Measurements from ENCODE around the gene BCOR. TPM values are rescaled to one million over a fixed set of nuclear protein-coding genes. Genes with fewer than 3 reads are reported as not detected.

BCOR gene
- total RNA-seq, 2 experiments from 2014 or later: 26.1 to 26.3 TPM

GRCh38 chrX:40079572-40079971 lies 18.2 kb downstream of the BCOR start:
- intact Hi-C loops (cut with DNase I, micrococcal nuclease): no loop called here
- ATAC-seq (ENCODE audit: poor library complexity) (no peak), DNase-seq (no peak)
- Mint-ChIP-seq H3K4me1 (ENCODE audit: low read depth) (peaks cover 29% of the 10 kb centered on the region), H3K4me3 (no peak overlapping the region), H3K27ac (no peak overlapping the region), H3K36me3 (ENCODE audit: low read depth) (peaks cover 32% of the 10 kb centered on the region), H3K27me3 (no peaks in the 10 kb centered on the region), H3K9me3 (no peaks in the 10 kb centered on the region)
- Histone ChIP-seq H3K4me3 (ENCODE audit: low read length) (no peak overlapping the region), H3K9me3 (ENCODE audit: control insufficient read depth in 1 of 2, insufficient read depth in 1 of 2, low read length in 2 of 2) (no peaks in the 10 kb centered on the region), H3K27ac (ENCODE audit: low read depth in 1 of 2, low read length in 2 of 2) (no peak overlapping the region), H3K4me1 (ENCODE audit: insufficient read depth, low read length) (peaks cover 43% of the 10 kb centered on the region), H3K27me3 (ENCODE audit: control insufficient read depth in 1 of 2, insufficient read depth in 2 of 2, low read length in 2 of 2) (no peaks in the 10 kb centered on the region), H3K36me3 (ENCODE audit: insufficient read depth, low read length) (peaks cover 17% of the 10 kb centered on the region)
- POLR2A ChIA-PET: no interaction called here
- no peak for TF ChIP-seq CTCF (IDR thresholded peaks at IDR 0.05)
- CTCF ChIA-PET: no interaction called here

DNA sequence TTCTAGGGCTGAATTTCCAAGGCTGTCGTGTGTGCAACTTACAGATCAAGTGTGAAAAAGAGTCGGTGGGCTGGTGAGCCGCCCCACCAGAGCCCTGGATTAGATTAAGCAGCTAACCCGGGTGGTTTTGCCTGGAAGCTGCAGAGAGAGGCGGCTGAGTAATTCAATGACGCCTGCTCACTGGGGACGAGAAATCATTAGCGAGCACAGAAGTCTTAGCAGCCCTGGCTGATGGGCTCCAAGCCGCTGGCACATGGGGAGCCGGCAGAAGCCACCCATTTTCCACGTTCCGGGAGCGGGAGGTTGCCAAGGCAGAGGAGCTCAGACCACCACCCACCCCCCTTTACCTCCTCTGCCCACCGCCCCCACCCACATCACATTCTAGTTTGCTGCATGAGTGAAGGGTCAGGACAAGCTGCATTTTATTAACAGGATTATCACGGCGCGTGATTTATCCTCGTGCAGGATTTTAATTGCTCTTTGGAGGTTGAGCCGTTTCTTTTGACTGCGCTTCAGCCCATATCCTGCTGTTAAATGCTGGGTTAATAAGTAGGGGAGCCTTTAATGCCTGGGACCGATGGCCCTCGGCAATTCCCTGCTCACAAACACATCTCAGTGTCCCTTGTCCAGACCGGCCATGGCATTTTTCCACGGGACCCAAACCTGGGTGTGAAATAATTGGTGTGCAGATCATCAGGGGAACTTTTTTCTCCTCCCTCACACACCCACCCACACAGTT lies 19.1 kb downstream of the BCOR start:
- H3K27me3 Mint-ChIP-seq: no peaks in the 10 kb centered on the region

DNA sequence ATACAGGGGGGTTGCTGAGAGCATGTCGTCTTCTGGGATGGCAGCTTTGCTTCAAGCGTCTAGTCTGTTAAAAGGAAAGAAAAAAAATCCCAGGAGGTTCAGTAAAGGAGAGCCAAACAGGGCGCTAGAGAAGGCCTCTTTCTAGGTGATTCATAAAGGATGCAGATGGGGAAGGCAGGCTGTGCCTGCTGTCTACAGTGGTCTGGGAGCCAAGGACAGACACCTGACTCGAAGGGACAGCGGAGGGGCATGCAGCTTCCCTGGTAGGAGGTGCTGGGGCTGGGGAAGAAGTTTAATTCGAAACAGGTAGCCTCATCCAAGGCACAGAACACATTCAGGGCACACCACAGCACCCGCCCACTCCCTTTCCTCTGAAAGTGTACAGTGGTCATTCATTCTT lies 19.9 kb downstream of the BCOR start:
- H3K4me1 Mint-ChIP-seq (ENCODE audit: low read depth): peaks cover 21% of the 10 kb centered on the region
- intact Hi-C loops (cut with DNase I, micrococcal nuclease): no loop called here
- peaks cover 42% of the 10 kb centered on the region for H3K36me3 Mint-ChIP-seq (ENCODE audit: low read depth)
- no peak overlapping the region for H3K27ac Mint-ChIP-seq
- ChIA-PET CTCF (no interaction called here), POLR2A (interaction anchor here (0.8 kb wide), 1 partner anchor 20 kb away, joined by 4 read pairs; the partner anchor contains the start of gene BCOR)
- H3K4me3 Mint-ChIP-seq: no peak overlapping the region
- no peak for TF ChIP-seq CTCF (IDR thresholded peaks at IDR 0.05)
- Histone ChIP-seq H3K4me3 (ENCODE audit: low read length) (no peak overlapping the region), H3K36me3 (ENCODE audit: insufficient read depth, low read length) (peaks cover 34% of the 10 kb centered on the region), H3K27me3 (ENCODE audit: control insufficient read depth in 1 of 2, insufficient read depth in 2 of 2, low read length in 2 of 2) (no peaks in the 10 kb centered on the region), H3K9me3 (ENCODE audit: control insufficient read depth in 1 of 2, insufficient read depth in 1 of 2, low read length in 2 of 2) (no peaks in the 10 kb centered on the region), H3K27ac (ENCODE audit: low read depth in 1 of 2, low read length in 2 of 2) (no peak overlapping the region), H3K4me1 (ENCODE audit: insufficient read depth, low read length) (peaks cover 30% of the 10 kb centered on the region)
- no peaks in the 10 kb centered on the region for H3K9me3 Mint-ChIP-seq
- DNase-seq (no peak), ATAC-seq (ENCODE audit: poor library complexity) (no peak)
- no peaks in the 10 kb centered on the region for H3K27me3 Mint-ChIP-seq

More for the DNA sequence above, 19.1 kb downstream of the BCOR start:
- H3K36me3 ChIP-seq (ENCODE audit: insufficient read depth, low read length): peaks cover 26% of the 10 kb centered on the region
- no peak for DNase-seq
- H3K4me3 ChIP-seq (ENCODE audit: low read length): no peak overlapping the region
- ChIA-PET CTCF (no interaction called here), POLR2A (no interaction called here)
- peaks cover 36% of the 10 kb centered on the region for H3K4me1 ChIP-seq (ENCODE audit: insufficient read depth, low read length)
- no peak overlapping the region for H3K27ac ChIP-seq (ENCODE audit: low read depth in 1 of 2, low read length in 2 of 2)
- no peak for TF ChIP-seq CTCF (IDR thresholded peaks at IDR 0.05)
- Mint-ChIP-seq H3K36me3 (ENCODE audit: low read depth) (peaks cover 34% of the 10 kb centered on the region), H3K9me3 (no peaks in the 10 kb centered on the region), H3K4me1 (ENCODE audit: low read depth) (peaks cover 21% of the 10 kb centered on the region), H3K4me3 (no peak overlapping the region), H3K27ac (no peak overlapping the region)
- intact Hi-C loops (cut with DNase I, micrococcal nuclease): no loop called here
- H3K27me3 ChIP-seq (ENCODE audit: control insufficient read depth in 1 of 2, insufficient read depth in 2 of 2, low read length in 2 of 2): no peaks in the 10 kb centered on the region
- ATAC-seq (ENCODE audit: poor library complexity): no peak
- no peaks in the 10 kb centered on the region for H3K9me3 ChIP-seq (ENCODE audit: control insufficient read depth in 1 of 2, insufficient read depth in 1 of 2, low read length in 2 of 2)
